Activated CD4-positive, alpha-beta T cell treated with anti-CD3 and anti-CD28 coated beads, Interleukin-2, amount 50 U/mL, for 16 hours (primary cell): Measurements from ENCODE around the gene CSN1S1.

Source experiments
- DNase-seq: peaks from one replicate; pipeline ENCODE4 v3.0.0-alpha.2; 2020

Gene CSN1S1

DNA sequence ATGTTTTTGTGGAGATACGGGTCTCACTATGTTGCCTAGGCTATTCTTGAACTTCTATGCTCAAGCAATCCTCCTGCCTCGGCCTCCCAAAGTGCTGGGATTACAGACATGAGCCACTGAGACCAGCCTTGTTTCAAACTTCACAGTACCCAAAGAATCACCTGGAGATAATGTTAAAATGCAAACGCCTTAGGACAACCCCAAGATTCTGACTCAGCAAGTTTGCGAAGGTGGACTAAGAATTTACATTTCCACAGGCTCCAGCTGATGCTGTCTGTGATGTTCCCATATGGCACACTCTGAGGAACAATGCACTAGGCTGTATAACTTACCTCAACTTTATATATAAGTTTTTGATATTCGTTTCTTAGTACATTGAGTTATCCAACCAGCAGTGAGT, 63.9 kb downstream of the CSN1S1 start:
- no peak for DNase-seq

- no peak for DNase-seq
These were observed 64.7 kb downstream of the CSN1S1 start, which contains the start of gene STATH for GRCh38 chr4:69995526-69996016. STATH (plus strand) TSS chr4:69995966; CDS start chr4:69998438, 2,472 bp downstream.
